Kidney (tissue), 14 donors: Measurements from ENCODE around the gene PGM2L1. TPM values are rescaled to one million over a fixed set of nuclear protein-coding genes. Genes with fewer than 3 reads are reported as not detected.

ENCODE experiments used
- DNase-seq, 5 donors: peaks; one replicate each; pipeline ENCODE4 v3.0.0-alpha.2; 2013 to 2020
- FAIRE-seq: peaks from 2 replicates; lab custom pipeline; 2012; peaks lifted over from hg19 to GRCh38; lab: Jason Lieb, UNC
- H3K27ac ChIP-seq, 2 donors: one replicate each; pipeline ENCODE4 v1.7.0; 2013; ENCODE audit warnings: low read depth in 2 of 2, low read length in 2 of 2, inconsistent platforms in 1 of 2
- H3K27me3 ChIP-seq: one replicate; pipeline ENCODE4 v1.7.1; 2013; ENCODE audit warnings: low read length, inconsistent platforms; ENCODE audit not compliant: control insufficient read depth, insufficient read depth
- H3K36me3 ChIP-seq, 3 donors: one replicate each; pipeline versions ENCODE4 v1.7.0 to v1.7.1; 2013; ENCODE audit warnings: low read length in 3 of 3, control low read depth in 1 of 3, inconsistent platforms in 1 of 3; ENCODE audit not compliant: insufficient read depth in 3 of 3, control insufficient read depth in 2 of 3
- H3K4me1 ChIP-seq, 3 donors: one replicate each; pipeline versions ENCODE4 v1.7.0 to v1.7.1; 2013; ENCODE audit warnings: low read length in 3 of 3, inconsistent platforms in 1 of 3, low read depth in 1 of 3; ENCODE audit not compliant: control insufficient read depth in 2 of 3, insufficient read depth in 2 of 3
- H3K4me3 ChIP-seq, 3 donors: one replicate each; pipeline versions ENCODE4 v1.7.0 to v1.8.1; 2013; ENCODE audit warnings: low read length in 3 of 3, control low read depth in 1 of 3, inconsistent platforms in 1 of 3
- H3K9ac ChIP-seq, 3 donors: one replicate each; pipeline versions ENCODE4 v1.7.0 to v1.7.1; 2013; ENCODE audit warnings: low read length in 3 of 3, control low read depth in 1 of 3, inconsistent platforms in 1 of 3
- H3K9me3 ChIP-seq, 3 donors: one replicate each; pipeline versions ENCODE4 v1.7.0 to v1.7.1; 2013; ENCODE audit warnings: low read length in 3 of 3, control low read depth in 1 of 3, inconsistent platforms in 1 of 3; ENCODE audit not compliant: control insufficient read depth in 2 of 3, insufficient read depth in 1 of 3
- CTCF ChIP-seq: IDR thresholded peaks from 3 replicates; pipeline ENCODE4 v1.5.1; 2012; ENCODE audit warnings: mild to moderate bottlenecking, moderate library complexity, borderline replicate concordance; ENCODE audit not compliant: insufficient read depth; ENCODE audit errors: extremely low read depth
- intact Hi-C: fragments of 100-400 bp; cut with DNase I; formaldehyde crosslinking; loops from one replicate; pipeline ENCODE4 v1.11.1; 2022
- polyA plus RNA-seq: library from polyadenylated mRNA; stranded (reverse); fragments of 350-450 nt; fragmentation: Illumina TruSeq; extraction: RNeasy Lipid Tissue Mini Kit (QIAGEN cat#74804); gene quantifications from one replicate; pipeline ENCODE4 v1.2.3, GENCODE V29; 2014; ENCODE audit warnings: low read depth, low replicate concordance; ENCODE audit not compliant: insufficient read depth
- total RNA-seq: library from RNA; stranded (reverse); fragmentation: NEBNext Ultra II Directional; extraction: Animal tissue kit (Norgen Biotek cat#: 25700); gene quantifications from one replicate; pipeline ENCODE4 v1.2.1, GENCODE V29; 2021
- donor health status: control.
- donor health status: control.
- donor health status: control.
- donor health status: control.
- donor health status: control.
- donor health status: DM: yes; HTN: yes; CAD: no.
- donor health status: Normal renal cell carcinoma (clear cell type).

The PGM2L1 gene
- total and polyA plus RNA-seq, 2 donors from 2014 or later: 1.0 to 11.5 TPM

DNA sequence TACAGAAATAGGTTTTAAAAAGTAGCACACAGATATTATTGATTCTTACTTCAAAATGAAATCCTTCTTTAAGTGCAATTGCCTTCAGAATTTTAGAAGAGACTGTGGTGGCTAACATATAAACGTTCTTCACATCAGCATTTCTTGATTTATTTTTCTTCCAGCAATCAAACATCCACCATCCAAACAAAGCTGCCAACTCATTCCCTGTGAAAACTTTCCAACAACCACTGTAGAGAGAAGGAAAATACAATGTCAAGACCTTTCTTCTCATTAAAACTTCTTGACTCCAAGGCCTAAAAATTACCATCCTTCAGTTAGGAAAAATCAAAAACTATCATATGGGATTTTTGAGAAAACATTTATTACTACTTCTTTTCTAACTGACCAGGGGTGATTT is 52.8 kb downstream of the PGM2L1 start:
- DNase-seq (no peak), FAIRE-seq (no peak)
- Histone ChIP-seq H3K27ac (no peak overlapping the region), H3K9ac (no peak overlapping the region), H3K9me3 (no peaks in the 10 kb centered on the region), H3K4me1 (no peaks in the 10 kb centered on the region), H3K27me3 (no peaks in the 10 kb centered on the region), H3K4me3 (no peak overlapping the region), H3K36me3 (no peaks in the 10 kb centered on the region)
- TF ChIP-seq CTCF: no peak
- intact Hi-C loops: no loop called here

- no peak overlapping the region for H3K27ac ChIP-seq
- no peaks in the 10 kb centered on the region for H3K36me3 ChIP-seq
- no peaks in the 10 kb centered on the region for H3K4me1 ChIP-seq
- no peaks in the 10 kb centered on the region for H3K9me3 ChIP-seq
- no peak for DNase-seq
- H3K9ac ChIP-seq: no peak overlapping the region
- intact Hi-C loops: no loop called here
- FAIRE-seq: no peak
- H3K4me3 ChIP-seq: no peak overlapping the region
- no peaks in the 10 kb centered on the region for H3K27me3 ChIP-seq
- TF ChIP-seq CTCF: no peak
Measured at GRCh38 chr11:74341921-74342320, 56.3 kb downstream of the PGM2L1 start.

- Histone ChIP-seq H3K27me3 (no peaks in the 10 kb centered on the region), H3K27ac (no peak overlapping the region), H3K36me3 (no peaks in the 10 kb centered on the region), H3K4me3 (no peak overlapping the region), H3K4me1 (no peaks in the 10 kb centered on the region), H3K9me3 (no peaks in the 10 kb centered on the region), H3K9ac (no peak overlapping the region)
- DNase-seq: no peak
- no peak for FAIRE-seq
- intact Hi-C loops: no loop called here
- no peak for TF ChIP-seq CTCF
Measured at GRCh38 chr11:74339619-74340018, 58.6 kb downstream of the PGM2L1 start.

- H3K9me3 ChIP-seq: no peaks in the 10 kb centered on the region
- no peak overlapping the region for H3K9ac ChIP-seq
- no peak overlapping the region for H3K27ac ChIP-seq
- no peaks in the 10 kb centered on the region for H3K36me3 ChIP-seq
- no peaks in the 10 kb centered on the region for H3K27me3 ChIP-seq
- intact Hi-C loops: no loop called here
- H3K4me1 ChIP-seq: no peaks in the 10 kb centered on the region
- FAIRE-seq (no peak), DNase-seq (no peak)
- TF ChIP-seq CTCF: no peak
- no peak overlapping the region for H3K4me3 ChIP-seq
Measured at GRCh38 chr11:74338963-74339362, 59.3 kb downstream of the PGM2L1 start.
